H1 (cell line): ENCODE results near the gene C2. TPM values are rescaled to one million over a fixed set of nuclear protein-coding genes. Genes with fewer than 3 reads are reported as not detected.

Experiments
- CTCF ChIA-PET: fragments of 300-600 bp; sonication (Branson Sonifier 250); formaldehyde crosslinking; loops from one replicate; lab custom pipeline; 2021; ENCODE audit not compliant: partially characterized antibody; lab: Charles Lee
- POLR2A ChIA-PET: fragments of 300-600 bp; sonication (Branson Sonifier 250); formaldehyde crosslinking; loops from one replicate; lab custom pipeline; 2021; ENCODE audit warnings: inconsistent platforms; ENCODE audit not compliant: partially characterized antibody; lab: Charles Lee
- DNase-seq, 2 experiments: peaks; one replicate each; pipeline versions ENCODE4 v3.0.0 to v3.0.0-alpha.2; 2010 to 2022; ENCODE audit warnings: low spot score in 2 of 2, low read depth in 1 of 2, mixed read lengths in 1 of 2
- FAIRE-seq: peaks from 2 replicates; lab custom pipeline; 2011; peaks lifted over from hg19 to GRCh38; lab: Jason Lieb, UNC
- H2AFZ ChIP-seq: 2 replicates; pipeline ENCODE4 v1.8.1; 2012; ENCODE audit warnings: low read length, inconsistent platforms
- H2AK5ac ChIP-seq: 2 replicates; pipeline ENCODE4 v1.6.1; 2013; ENCODE audit warnings: low read depth, low read length
- H2BK120ac ChIP-seq: replicated peaks from 2 replicates; pipeline ENCODE3; 2013; ENCODE audit warnings: low read depth, low read length, inconsistent platforms
- H2BK12ac ChIP-seq: 2 replicates; pipeline ENCODE4 v1.6.1; 2013; ENCODE audit warnings: low read depth, low read length
- H2BK15ac ChIP-seq: 2 replicates; pipeline ENCODE4 v1.6.1; 2013; ENCODE audit warnings: low read length
- H2BK20ac ChIP-seq: 2 replicates; pipeline ENCODE4 v1.6.1; 2013; ENCODE audit warnings: low read length
- H2BK5ac ChIP-seq: 2 replicates; pipeline ENCODE4 v1.6.1; 2013; ENCODE audit warnings: low read depth, low read length
- H3K14ac ChIP-seq: 2 replicates; pipeline ENCODE4 v1.6.1; 2013; ENCODE audit warnings: inconsistent platforms; ENCODE audit not compliant: insufficient read length
- H3K18ac ChIP-seq: 2 replicates; pipeline ENCODE4 v1.6.1; 2013; ENCODE audit warnings: low read length; ENCODE audit errors: extremely low read depth
- H3K23ac ChIP-seq: 2 replicates; pipeline ENCODE4 v1.6.1; 2013; ENCODE audit warnings: inconsistent platforms; ENCODE audit not compliant: insufficient read length
- H3K23me2 ChIP-seq: 2 replicates; pipeline ENCODE4 v1.6.1; 2013; ENCODE audit warnings: low read depth, low read length
- H3K27ac ChIP-seq: 2 replicates; pipeline ENCODE4 v1.6.1; 2011; ENCODE audit warnings: low read depth, low read length, inconsistent platforms
- H3K27me3 ChIP-seq, 4 experiments: replicated peaks in 1 of 4; 1 replicate in 1 of 4; 2 replicates in 3 of 4; pipeline versions ENCODE4 v1.6.1 to v1.8.1; 2011 to 2013; ENCODE audit warnings: low read length in 3 of 4, mild to moderate bottlenecking in 3 of 4, inconsistent platforms in 2 of 4, mixed read lengths in 2 of 4, moderate library complexity in 1 of 4; ENCODE audit not compliant: control insufficient read depth in 3 of 4, insufficient read depth in 3 of 4; ENCODE audit errors: extremely low read depth in 1 of 4
- H3K36me3 ChIP-seq, 4 experiments: 2 replicates each; pipeline versions ENCODE4 v1.6.1 to v1.8.1; 2011 to 2013; ENCODE audit warnings: mild to moderate bottlenecking in 4 of 4, low read length in 3 of 4, moderate library complexity in 2 of 4, control low read depth in 1 of 4, inconsistent platforms in 1 of 4; ENCODE audit not compliant: insufficient read depth in 4 of 4, control insufficient read depth in 2 of 4
- H3K4ac ChIP-seq: replicated peaks from 2 replicates; pipeline ENCODE3; 2013; ENCODE audit warnings: low read length, low read depth, mixed read lengths, inconsistent platforms; ENCODE audit not compliant: insufficient read length
- H3K4me1 ChIP-seq, 4 experiments: replicated peaks in 1 of 4; 1 replicate in 1 of 4; 2 replicates in 3 of 4; pipeline versions ENCODE4 v1.6.1 to v1.8.1; 2011 to 2013; ENCODE audit warnings: low read length in 3 of 4, inconsistent platforms in 2 of 4, mixed read lengths in 1 of 4; ENCODE audit not compliant: insufficient read depth in 4 of 4, control insufficient read depth in 3 of 4
- H3K4me2 ChIP-seq, 2 experiments: 2 replicates each; pipeline versions ENCODE4 v1.6.1 to v1.8.1; 2011 to 2013; ENCODE audit warnings: low read depth in 2 of 2, low read length in 2 of 2, control low read depth in 1 of 2, inconsistent platforms in 1 of 2, mild to moderate bottlenecking in 1 of 2; ENCODE audit not compliant: insufficient read depth in 1 of 2
- H3K4me3 ChIP-seq, 4 experiments: fragments of 200-600, 300-600 bp in 1 of 4; sonication (generic), shearing (Covaris generic), sonication (Bioruptor Twin) in 1 of 4; 2 replicates each; pipeline versions ENCODE4 v1.5.1 to v1.8.1; 2011 to 2016; ENCODE audit warnings: low read length in 4 of 4, low read depth in 3 of 4, control low read depth in 2 of 4, inconsistent platforms in 2 of 4, mild to moderate bottlenecking in 2 of 4, mixed read lengths in 1 of 4, moderate library complexity in 1 of 4; ENCODE audit not compliant: insufficient read depth in 2 of 4; ENCODE audit errors: extremely low read depth in 1 of 4
- H3K56ac ChIP-seq: replicated peaks from 2 replicates; pipeline ENCODE3; 2013; ENCODE audit warnings: low read depth, mild to moderate bottlenecking, mixed read lengths, low read length, inconsistent platforms; ENCODE audit not compliant: insufficient read length
- H3K79me1 ChIP-seq: 2 replicates; pipeline ENCODE4 v1.6.1; 2013; ENCODE audit warnings: low read depth, low read length, control low read depth
- H3K79me2 ChIP-seq, 2 experiments: 2 replicates each; pipeline versions ENCODE4 v1.6.1 to v1.8.1; 2012 to 2013; ENCODE audit warnings: low read length in 2 of 2, mild to moderate bottlenecking in 2 of 2, inconsistent platforms in 1 of 2; ENCODE audit not compliant: insufficient read depth in 2 of 2, control insufficient read depth in 1 of 2
- H3K9ac ChIP-seq, 4 experiments: replicated peaks in 1 of 4; 1 replicate in 1 of 4; 2 replicates in 3 of 4; pipeline versions ENCODE4 v1.6.1 to v1.8.1; 2011 to 2013; ENCODE audit warnings: low read depth in 3 of 4, low read length in 3 of 4, control low read depth in 2 of 4, mild to moderate bottlenecking in 2 of 4, moderate library complexity in 2 of 4, inconsistent platforms in 1 of 4; ENCODE audit errors: extremely low read depth in 1 of 4
- H3K9me3 ChIP-seq, 2 experiments: 2 replicates each; pipeline versions ENCODE4 v1.6.1 to v1.8.1; 2012 to 2013; ENCODE audit warnings: mild to moderate bottlenecking in 2 of 2, moderate library complexity in 2 of 2, control low read depth in 1 of 2, inconsistent platforms in 1 of 2, low read depth in 1 of 2, low read length in 1 of 2, mixed read lengths in 1 of 2; ENCODE audit not compliant: insufficient read depth in 2 of 2
- H4K20me1 ChIP-seq, 2 experiments: replicated peaks in 1 of 2; 2 replicates each; pipeline versions ENCODE3 to v1.8.1; 2011 to 2013; ENCODE audit warnings: inconsistent platforms in 2 of 2, low read length in 2 of 2, mild to moderate bottlenecking in 1 of 2; ENCODE audit not compliant: insufficient read depth in 2 of 2, control insufficient read depth in 1 of 2
- H4K5ac ChIP-seq: 2 replicates; pipeline ENCODE4 v1.6.1; 2013; ENCODE audit warnings: low read length, low read depth, mixed read lengths, inconsistent platforms; ENCODE audit not compliant: insufficient read length
- H4K8ac ChIP-seq: 2 replicates; pipeline ENCODE4 v1.8.0; 2013; ENCODE audit warnings: mild to moderate bottlenecking, moderate library complexity, low read length, inconsistent platforms; ENCODE audit not compliant: insufficient read depth; ENCODE audit errors: extremely low read depth
- H4K91ac ChIP-seq: replicated peaks from 2 replicates; pipeline ENCODE3; 2013; ENCODE audit warnings: low read length, mixed read lengths, inconsistent platforms; ENCODE audit not compliant: insufficient read length
- RNF2 ChIP-seq: fragments of 200-900, 300-1000 bp; sonication (generic); IDR thresholded peaks from 2 replicates; pipeline ENCODE4 v1.7.1; 2016; ENCODE audit warnings: borderline replicate concordance, low read depth, mild to moderate bottlenecking, antibody characterized with exemption, low read length; ENCODE audit not compliant: poor library complexity, severe bottlenecking; ENCODE audit errors: missing control alignments
- WGBS, 2 experiments: shearing (Covaris generic) in 1 of 2; methylation state at CpG; one replicate each; pipeline versions ENCODE4 v1.1.6 to v1.1.7; 2013 to 2015; ENCODE audit warnings: low lambda C conversion rate in 2 of 2, mixed read lengths in 2 of 2, inconsistent platforms in 1 of 2, low coverage in 1 of 2, missing lambda C conversion rate in 1 of 2; ENCODE audit not compliant: insufficient replicate concordance in 2 of 2, insufficient coverage in 1 of 2, insufficient read length in 1 of 2; ENCODE audit errors: extremely low coverage in 1 of 2, missing lambda C conversion rate in 1 of 2; 5-methylcytosine and 5-hydroxymethylcytosine counted together
- polyA plus RNA-seq, 7 experiments: library from polyadenylated mRNA; depleted of rRNA in 3 of 7; stranded (reverse) in 5 of 7; unstranded in 2 of 7; fragments of >200 nt in 5 of 7; fragments of 200-250 nt in 2 of 7; gene quantifications; 1 replicate in 5 of 7; 2 replicates in 1 of 7; 4 replicates in 1 of 7; pipeline versions ENCODE4 v1.2.1 to v1.2.3, GENCODE V29; 2011 to 2013; ENCODE audit warnings: missing spikeins in 2 of 7, mixed read lengths in 2 of 7
- total RNA-seq: library from RNA; stranded (reverse); fragmentation: NEBNext Ultra II Directional; extraction: Animal tissue kit (Norgen Biotek cat#: 25700); gene quantifications from 2 replicates; pipeline ENCODE4 v1.2.1, GENCODE V29; 2021

The C2 gene
- total and polyA plus RNA-seq, 2 of the 8 experiments (the other 6 are each of a cell fraction or from before 2014, with no cell fraction given), result 0.26 to 0.38 TPM

DNA sequence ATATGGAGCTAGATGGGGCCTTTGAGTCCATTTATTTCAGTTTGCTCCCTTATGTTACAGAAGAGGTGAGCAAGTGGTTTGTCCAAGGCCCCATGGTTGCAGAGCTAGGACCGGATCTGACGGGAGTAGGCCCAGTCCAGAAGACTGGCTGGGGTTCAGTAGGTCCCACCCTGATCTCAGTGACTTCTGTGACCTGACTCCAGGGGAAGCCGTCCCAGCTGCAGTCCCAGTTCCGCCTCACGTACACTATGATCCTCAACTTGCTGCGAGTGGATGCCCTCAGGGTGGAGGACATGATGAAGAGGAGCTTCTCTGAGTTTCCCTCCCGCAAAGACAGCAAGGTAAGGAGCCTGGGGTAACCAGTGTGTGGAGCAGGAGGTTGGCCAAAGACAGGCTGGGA is 39.0 kb downstream of the C2 start:
- H3K4ac ChIP-seq, result no peak overlapping the region
- no peak overlapping the region for H4K5ac ChIP-seq
- H3K79me1 ChIP-seq, result peaks cover 4% of the 10 kb centered on the region; the same call in 1 of the 2 replicates
- DNase-seq (no peak), FAIRE-seq (no peak)
- H3K18ac ChIP-seq, result no peak overlapping the region
- peaks cover 0 to 3% of the 10 kb centered on the region in 2 experiments for H4K20me1 ChIP-seq
- ChIA-PET CTCF (interaction anchor here (1.2 to 10.2 kb wide), 4 partner anchors 14 to 82 kb away, joined by 3 to 84 read pairs (median 4); no protein-coding TSS in a partner anchor), POLR2A (interaction anchor here (0.6 to 15.3 kb wide), 2 partner anchors 11 to 80 kb away, joined by 3 to 279 read pairs; partner anchors contain the start of genes NELFE and SKIC2)
- WGBS, 2 experiments, result 89% methylated on average over 7 of the region's 7 CpGs; no CpG with 5 or more reads in 1 of the 2 experiments
- H3K27me3 ChIP-seq, result no peaks in the 10 kb centered on the region
- H3K23me2 ChIP-seq, result peaks cover 4% of the 10 kb centered on the region; the same call in 1 of the 2 replicates
- no peak overlapping the region for H3K4me3 ChIP-seq
- peaks cover 14 to 62% (median 49%) of the 10 kb centered on the region in 4 experiments for H3K36me3 ChIP-seq
- H4K8ac ChIP-seq, result no peak overlapping the region
- H4K91ac ChIP-seq, result no peak overlapping the region
- no peak overlapping the region for H3K9ac ChIP-seq
- no peak overlapping the region for H3K23ac ChIP-seq
- H3K4me1 ChIP-seq, result peaks cover 0 to 4% (median 3%) of the 10 kb centered on the region in 4 experiments; a peak in 2 of 7 replicates
- no peak overlapping the region for H2BK15ac ChIP-seq
- H3K4me2 ChIP-seq, result no peak overlapping the region
- H3K56ac ChIP-seq, result no peak overlapping the region
- H2BK12ac ChIP-seq, result no peak overlapping the region
- H3K79me2 ChIP-seq, result no peaks in the 10 kb centered on the region; a peak in 1 of 4 replicates
- H2BK20ac ChIP-seq, result no peak overlapping the region
- H2BK120ac ChIP-seq, result no peak overlapping the region
- H2AFZ ChIP-seq, result no peak overlapping the region
- H3K14ac ChIP-seq, result no peak overlapping the region
- H2BK5ac ChIP-seq, result no peak overlapping the region
- no peaks in the 10 kb centered on the region for H3K9me3 ChIP-seq
- no peak overlapping the region for H2AK5ac ChIP-seq
- no peak overlapping the region for H3K27ac ChIP-seq
- TF ChIP-seq RNF2, result no peak
